Fibroblast of villous mesenchyme (primary cell): ENCODE data around the gene HOXB3. TPM values are rescaled to one million over a fixed set of nuclear protein-coding genes. Genes with fewer than 3 reads are reported as not detected.

ENCODE experiments used
- DNase-seq: peaks from one replicate; pipeline ENCODE4 v3.0.0-alpha.2; 2010; ENCODE audit warnings: low read depth
- H3K4me3 ChIP-seq: 2 replicates; pipeline ENCODE4 v1.5.1; 2011; ENCODE audit warnings: low read depth, mild to moderate bottlenecking, low read length
- total RNA-seq: library from RNA; depleted of rRNA; stranded (reverse); fragments of >200 nt; gene quantifications from 2 replicates; pipeline ENCODE4 v1.2.3, GENCODE V29; 2012
- TF ChIP-seq, protein P1 (sequence below): IDR thresholded peaks from 2 replicates; pipeline ENCODE4 v1.5.1; 2012; ENCODE audit warnings: low read depth, mild to moderate bottlenecking, low read length; ENCODE audit not compliant: insufficient read depth

The HOXB3 gene
- total RNA-seq, 1 donor: 4.3 TPM

DNA sequence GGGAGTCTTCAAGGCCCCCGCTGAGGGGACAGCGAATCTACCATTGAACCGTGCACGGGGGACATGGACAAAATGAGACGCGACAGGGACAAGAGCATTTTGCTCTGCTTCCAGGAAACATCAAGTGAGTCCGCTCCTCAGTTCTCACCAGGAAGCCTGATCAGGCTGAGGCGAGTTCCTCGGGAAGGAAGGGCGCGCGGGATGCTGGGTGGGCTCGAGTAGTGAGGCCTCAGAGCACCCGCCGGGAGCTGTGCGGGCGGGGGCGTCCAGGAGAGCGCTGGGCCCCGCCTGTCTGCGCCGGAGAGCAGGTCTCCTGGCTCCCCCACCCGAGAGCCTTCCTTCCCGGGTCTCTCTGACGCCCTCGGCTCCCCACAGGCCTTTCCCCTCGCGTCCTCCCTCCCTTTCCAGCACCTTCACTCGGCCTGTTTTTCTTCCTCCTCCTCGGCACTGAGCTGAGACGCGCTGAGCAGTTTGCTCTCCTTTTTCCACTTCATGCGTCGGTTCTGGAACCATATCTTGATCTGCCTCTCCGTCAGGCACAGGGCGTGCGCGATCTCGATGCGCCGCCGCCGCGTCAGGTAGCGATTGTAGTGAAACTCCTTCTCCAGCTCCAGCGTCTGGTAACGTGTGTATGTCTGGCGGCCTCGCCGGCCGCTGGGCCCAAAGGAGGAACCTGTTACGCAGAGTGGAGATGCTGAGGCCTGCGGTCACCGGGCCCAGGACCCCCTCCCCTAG, 6.1 kb upstream of the HOXB3 start:
- no peak overlapping the region for H3K4me3 ChIP-seq
- DNase-seq: no peak
- TF ChIP-seq, protein P1, sequence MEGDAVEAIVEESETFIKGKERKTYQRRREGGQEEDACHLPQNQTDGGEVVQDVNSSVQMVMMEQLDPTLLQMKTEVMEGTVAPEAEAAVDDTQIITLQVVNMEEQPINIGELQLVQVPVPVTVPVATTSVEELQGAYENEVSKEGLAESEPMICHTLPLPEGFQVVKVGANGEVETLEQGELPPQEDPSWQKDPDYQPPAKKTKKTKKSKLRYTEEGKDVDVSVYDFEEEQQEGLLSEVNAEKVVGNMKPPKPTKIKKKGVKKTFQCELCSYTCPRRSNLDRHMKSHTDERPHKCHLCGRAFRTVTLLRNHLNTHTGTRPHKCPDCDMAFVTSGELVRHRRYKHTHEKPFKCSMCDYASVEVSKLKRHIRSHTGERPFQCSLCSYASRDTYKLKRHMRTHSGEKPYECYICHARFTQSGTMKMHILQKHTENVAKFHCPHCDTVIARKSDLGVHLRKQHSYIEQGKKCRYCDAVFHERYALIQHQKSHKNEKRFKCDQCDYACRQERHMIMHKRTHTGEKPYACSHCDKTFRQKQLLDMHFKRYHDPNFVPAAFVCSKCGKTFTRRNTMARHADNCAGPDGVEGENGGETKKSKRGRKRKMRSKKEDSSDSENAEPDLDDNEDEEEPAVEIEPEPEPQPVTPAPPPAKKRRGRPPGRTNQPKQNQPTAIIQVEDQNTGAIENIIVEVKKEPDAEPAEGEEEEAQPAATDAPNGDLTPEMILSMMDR: no peak

DNA sequence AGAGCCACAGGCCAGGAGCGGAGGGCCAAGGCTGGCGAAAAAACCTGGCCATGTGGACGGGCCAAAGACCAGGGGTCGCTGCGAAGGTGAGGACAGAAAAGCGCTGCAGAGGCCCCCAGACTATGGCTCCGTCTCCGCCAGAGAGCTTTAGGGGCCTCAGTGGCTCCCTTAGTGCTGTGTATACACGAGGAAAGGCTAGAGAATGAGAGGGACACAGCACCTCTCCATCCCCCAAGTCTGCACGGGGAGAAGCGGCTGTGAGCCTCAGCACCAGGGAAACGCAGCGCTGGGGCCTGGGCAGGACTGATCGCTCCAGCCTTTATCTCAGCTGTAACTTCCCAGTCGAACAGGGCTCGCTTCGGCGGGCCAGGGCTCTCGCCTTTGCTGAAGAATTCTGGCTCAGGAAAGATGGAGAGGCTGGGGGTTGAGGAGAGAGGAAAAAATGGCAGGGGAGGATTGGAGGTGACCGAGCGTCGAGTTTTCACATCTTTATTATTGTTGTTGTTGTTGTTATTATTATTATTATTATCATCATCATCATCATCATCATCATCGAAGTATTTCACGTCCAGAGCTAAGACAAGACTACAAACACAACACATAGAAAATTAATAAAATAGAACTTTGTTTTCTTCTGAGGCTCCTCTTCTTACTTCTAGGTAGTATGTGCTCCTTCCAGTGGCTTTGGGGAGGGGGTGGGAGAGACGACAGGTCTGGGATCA, 5.4 kb upstream of the HOXB3 start:
- TF ChIP-seq, protein P1: no peak
- no peak overlapping the region for H3K4me3 ChIP-seq
- DNase-seq: no peak

DNA sequence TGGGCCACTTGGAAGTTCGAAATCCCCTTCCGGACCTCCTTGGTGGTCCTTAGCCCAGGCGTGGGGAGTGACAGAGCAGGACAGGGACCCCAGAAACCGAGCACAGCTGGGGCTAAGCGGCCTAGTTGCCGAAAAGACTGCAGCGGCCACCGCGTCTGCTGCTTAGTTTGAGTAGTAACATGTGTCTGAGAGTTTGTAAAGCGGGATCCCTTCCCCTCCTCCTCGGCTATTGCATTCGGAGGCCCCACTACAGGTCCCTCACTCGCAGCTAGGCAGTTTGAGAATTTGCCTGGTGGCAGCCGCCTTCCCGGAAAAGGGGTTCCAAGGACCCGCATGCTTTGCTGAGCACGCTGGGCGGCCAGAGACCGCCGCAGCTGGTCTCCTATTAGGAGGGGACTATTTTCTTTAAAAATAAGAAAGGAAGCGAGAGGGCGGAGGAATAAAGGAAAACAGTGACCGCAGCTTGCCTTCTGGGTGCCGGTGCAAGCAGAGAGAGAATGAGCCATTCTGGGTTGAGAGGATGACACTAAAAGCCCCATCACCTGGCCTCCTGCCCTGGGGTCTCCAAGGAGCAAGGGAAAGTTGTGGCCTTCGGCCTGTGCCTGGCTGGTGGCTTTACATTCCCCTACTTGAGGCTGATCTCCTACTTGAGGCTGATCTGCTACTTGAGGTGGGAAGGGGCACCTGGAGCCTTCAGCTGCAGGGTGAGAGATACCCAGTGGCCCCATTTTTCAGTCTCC, 4.7 kb upstream of the HOXB3 start:
- no peak overlapping the region for H3K4me3 ChIP-seq
- TF ChIP-seq, protein P1: no peak
- DNase-seq: no peak

DNA sequence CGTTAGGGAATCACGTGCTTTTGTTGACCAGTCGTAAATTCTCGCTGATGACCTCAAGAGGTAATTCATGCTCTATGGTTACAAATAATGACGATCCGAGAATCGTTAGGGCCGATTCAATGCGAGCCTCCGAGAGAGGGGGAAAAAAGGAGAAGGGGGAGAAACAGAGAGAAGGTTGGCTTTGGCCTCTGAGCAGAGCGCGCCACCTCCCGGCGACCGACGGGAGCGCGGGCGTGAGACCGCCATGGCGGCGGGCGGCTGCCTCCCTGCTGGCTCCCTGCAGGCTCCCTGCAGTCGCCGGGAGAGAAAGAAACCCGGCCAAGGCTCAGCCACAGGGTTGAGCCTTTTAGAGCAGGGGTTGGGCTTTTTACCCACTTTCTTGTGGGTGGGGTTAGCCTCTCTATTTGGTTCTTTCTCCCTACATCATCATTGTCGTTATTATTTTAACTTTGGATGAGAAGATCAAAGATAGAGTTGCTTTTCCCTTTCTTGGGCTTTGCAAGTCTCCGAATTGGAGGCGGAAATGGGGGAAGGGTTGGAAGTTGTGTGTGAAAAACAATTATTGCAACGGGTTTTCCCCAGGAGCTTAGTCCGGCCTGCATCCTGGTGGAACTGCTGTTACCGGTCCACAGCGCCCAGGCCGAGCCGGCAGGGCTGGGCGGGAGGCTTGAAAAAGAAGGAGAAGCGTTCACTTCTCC, 3.9 kb upstream of the HOXB3 start:
- TF ChIP-seq, protein P1: peak; percentile 90
- peak overlapping the region; percentile 49 for H3K4me3 ChIP-seq
- DNase-seq: peak; percentile 71

DNA sequence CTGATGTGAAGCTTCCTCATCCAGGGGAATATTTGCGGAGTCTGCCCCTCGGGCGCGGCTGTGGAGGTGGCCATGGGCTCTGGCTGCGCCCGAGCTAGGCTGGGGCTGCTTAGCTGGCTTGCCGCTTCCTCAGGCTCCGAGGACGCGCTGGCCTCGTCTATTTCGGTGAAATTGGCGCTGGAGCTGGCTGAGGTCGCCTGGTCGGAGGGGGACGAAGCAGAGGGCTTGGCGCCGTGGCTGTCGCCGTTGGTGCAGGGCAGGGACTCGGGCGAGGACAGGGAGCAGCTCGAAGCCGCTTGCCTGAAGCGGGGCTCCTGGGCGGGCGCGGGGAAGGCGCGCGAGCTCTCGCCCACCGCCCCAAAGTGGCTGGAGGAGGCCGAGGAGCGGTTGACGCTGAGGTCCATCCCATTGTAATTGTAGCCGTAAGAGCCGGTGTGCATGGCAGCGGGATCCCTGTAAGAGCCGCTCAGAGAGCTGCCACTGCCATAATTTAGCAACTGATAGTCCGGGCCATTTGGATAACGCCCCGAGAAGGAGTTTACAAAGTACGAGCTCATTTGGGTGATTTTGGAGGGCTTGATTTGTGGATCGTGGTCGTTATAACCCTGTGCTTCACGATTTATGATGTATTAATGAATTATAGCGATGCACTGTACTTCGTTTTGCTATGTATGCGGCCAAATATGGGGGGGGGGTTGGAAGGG, 3.2 kb upstream of the HOXB3 start, which contains the start of gene HOXB5:
Gene HOXB5 (minus strand): TSS at position 654 of the 704 bp plus-strand sequence. CDS start 97 bp downstream, at position 557.
- TF ChIP-seq, protein P1: no peak
- DNase-seq: peak; percentile 28
- peak within 1 kb of the TSS; percentile 49 for H3K4me3 ChIP-seq

DNA sequence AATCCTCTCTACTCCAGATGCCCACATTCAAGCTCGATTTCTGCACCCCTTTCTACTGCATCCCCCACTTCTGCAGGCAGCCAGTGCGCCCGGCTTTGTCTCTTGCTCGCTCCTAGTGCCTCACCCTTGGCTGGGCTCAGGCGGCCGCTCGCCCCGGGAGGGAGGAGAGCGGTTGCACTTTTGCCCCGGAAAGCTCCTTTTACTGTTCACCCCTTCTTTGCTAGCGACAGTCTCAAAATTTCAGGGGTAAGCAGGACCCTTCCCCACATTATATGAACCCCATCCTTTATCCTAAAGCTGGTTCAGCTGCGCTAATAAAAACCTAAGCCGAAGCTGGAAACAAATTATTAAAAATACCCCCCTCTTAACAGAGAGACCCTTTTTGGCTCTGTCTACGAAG, 2.5 kb upstream of the HOXB3 start:
- DNase-seq: no peak
- TF ChIP-seq, protein P1: no peak
- peak overlapping the region; percentile 49 for H3K4me3 ChIP-seq
